ENCODE data around the gene ARID1B.

- TF ChIP-seq CTCF (IDR thresholded peaks at IDR 0.05; ENCODE audit: low read depth, low read length, missing input control) (no peak), MAX (IDR thresholded peaks at IDR 0.05) (no peak), EGR1 (IDR thresholded peaks at IDR 0.05; ENCODE audit: low read depth in 2 of 2) (no peak), TAF1 (conservative IDR thresholded peaks at IDR 0.05) (no peak)
These were observed 13.6 kb downstream of the ARID1B start for GRCh38 chr6:156790711-156791319.

Measured in liver (tissue), 3 donors.